ENCODE measurements around the gene HMCN2.

DNA sequence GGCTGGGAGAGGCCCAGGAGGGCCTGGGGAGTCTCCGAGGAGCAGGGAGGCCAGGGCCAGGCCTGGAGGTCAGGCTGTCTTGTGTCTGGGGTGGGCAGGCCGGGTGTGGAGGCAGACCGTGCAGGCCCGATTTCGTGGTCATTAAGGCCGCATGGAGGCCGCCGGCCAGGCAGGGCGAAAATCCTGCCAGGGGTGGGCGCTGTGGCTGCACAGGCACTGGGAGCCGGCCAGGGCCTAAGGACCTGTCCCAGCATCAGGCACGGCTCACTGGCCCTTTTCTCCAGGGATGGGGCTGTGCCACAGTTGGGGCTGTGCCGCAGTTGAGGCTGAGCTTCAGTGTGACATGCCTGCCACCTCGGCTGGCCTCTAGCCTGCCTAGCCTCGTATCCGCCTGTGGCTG, 215.1 kb downstream of the HMCN2 start:
- TF ChIP-seq, protein P1, sequence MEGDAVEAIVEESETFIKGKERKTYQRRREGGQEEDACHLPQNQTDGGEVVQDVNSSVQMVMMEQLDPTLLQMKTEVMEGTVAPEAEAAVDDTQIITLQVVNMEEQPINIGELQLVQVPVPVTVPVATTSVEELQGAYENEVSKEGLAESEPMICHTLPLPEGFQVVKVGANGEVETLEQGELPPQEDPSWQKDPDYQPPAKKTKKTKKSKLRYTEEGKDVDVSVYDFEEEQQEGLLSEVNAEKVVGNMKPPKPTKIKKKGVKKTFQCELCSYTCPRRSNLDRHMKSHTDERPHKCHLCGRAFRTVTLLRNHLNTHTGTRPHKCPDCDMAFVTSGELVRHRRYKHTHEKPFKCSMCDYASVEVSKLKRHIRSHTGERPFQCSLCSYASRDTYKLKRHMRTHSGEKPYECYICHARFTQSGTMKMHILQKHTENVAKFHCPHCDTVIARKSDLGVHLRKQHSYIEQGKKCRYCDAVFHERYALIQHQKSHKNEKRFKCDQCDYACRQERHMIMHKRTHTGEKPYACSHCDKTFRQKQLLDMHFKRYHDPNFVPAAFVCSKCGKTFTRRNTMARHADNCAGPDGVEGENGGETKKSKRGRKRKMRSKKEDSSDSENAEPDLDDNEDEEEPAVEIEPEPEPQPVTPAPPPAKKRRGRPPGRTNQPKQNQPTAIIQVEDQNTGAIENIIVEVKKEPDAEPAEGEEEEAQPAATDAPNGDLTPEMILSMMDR (IDR thresholded peaks at IDR 0.05), result no peak
- no peak for TF ChIP-seq POLR2A (IDR thresholded peaks at IDR 0.05)
- TF ChIP-seq POLR2AphosphoS5 (IDR thresholded peaks at IDR 0.05), result no peak
- TF ChIP-seq EP300 (IDR thresholded peaks at IDR 0.05), result no peak

All from suprapubic skin (tissue), 4 donors.